ENCODE data around the gene NEU1. TPM values are rescaled to one million over a fixed set of nuclear protein-coding genes. Genes with fewer than 3 reads are reported as not detected.

Gene NEU1
- polyA plus RNA-seq, 1 donor (not counting 4 experiments of a cell fraction or from before 2014, with no cell fraction given) = 27.9 TPM

DNA sequence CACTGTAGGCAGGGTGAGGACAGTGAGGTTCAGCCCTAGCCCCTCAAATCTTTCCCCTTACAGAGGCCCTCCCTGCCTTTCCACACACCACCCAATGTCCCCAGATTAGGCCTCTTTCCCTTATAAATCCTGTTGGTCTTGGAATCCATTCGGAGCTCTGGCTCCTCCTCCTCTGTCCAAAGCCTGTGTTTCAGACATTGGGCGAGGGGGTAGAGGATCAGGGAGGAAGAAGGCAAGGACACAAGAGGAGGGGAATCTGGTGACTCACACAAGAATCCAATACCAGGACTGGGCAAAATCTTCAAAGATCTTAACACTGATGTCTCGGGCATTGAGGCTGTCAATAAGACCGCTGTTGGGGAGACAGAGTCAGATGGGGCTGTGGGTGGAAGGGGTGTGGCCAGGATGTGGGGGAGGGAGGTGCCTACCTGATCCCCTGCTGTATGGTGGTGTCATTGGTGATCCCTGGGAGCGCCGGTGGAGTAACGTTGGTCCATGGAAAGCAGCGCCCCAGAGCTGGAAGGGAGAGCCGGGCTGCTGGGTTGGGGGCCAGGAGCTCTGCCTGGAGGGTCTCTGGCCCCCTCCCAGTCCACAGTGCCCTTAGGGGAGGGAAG, 8.5 kb upstream of the NEU1 start:
- dilution Hi-C loops (cut with MboI; ENCODE audit: extremely low pct_ligation_motif_present, low sequenced_read_pairs) = no loop called here
- no peaks in the 10 kb centered on the region for H3K36me3 ChIP-seq (ENCODE audit: control insufficient read depth in 2 of 2, extremely low read depth in 1 of 2, insufficient read depth in 2 of 2, low read length in 2 of 2)
- no peaks in the 10 kb centered on the region for H3K79me2 ChIP-seq (ENCODE audit: control insufficient read depth, insufficient read depth, low read length)
- H3K9ac ChIP-seq (ENCODE audit: control insufficient read depth, extremely low read depth, insufficient read depth, low read length) = no peak overlapping the region
- FAIRE-seq (no peak), DNase-seq (ENCODE audit: low read depth, low spot score) (no peak)
- H3K27ac ChIP-seq (ENCODE audit: control insufficient read depth, insufficient read depth, low read length) = no peak overlapping the region
- TF ChIP-seq EZH2 (IDR thresholded peaks at IDR 0.05; ENCODE audit: low read length) = no peak
- TF ChIP-seq, protein P1, sequence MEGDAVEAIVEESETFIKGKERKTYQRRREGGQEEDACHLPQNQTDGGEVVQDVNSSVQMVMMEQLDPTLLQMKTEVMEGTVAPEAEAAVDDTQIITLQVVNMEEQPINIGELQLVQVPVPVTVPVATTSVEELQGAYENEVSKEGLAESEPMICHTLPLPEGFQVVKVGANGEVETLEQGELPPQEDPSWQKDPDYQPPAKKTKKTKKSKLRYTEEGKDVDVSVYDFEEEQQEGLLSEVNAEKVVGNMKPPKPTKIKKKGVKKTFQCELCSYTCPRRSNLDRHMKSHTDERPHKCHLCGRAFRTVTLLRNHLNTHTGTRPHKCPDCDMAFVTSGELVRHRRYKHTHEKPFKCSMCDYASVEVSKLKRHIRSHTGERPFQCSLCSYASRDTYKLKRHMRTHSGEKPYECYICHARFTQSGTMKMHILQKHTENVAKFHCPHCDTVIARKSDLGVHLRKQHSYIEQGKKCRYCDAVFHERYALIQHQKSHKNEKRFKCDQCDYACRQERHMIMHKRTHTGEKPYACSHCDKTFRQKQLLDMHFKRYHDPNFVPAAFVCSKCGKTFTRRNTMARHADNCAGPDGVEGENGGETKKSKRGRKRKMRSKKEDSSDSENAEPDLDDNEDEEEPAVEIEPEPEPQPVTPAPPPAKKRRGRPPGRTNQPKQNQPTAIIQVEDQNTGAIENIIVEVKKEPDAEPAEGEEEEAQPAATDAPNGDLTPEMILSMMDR (optimal IDR thresholded peaks at IDR 0.05 in 1 of 3, IDR thresholded peaks at IDR 0.05 in 1 of 3, conservative IDR thresholded peaks at IDR 0.05 in 1 of 3; ENCODE audit: extremely low read depth in 1 of 3, insufficient read depth in 2 of 3, low read length in 3 of 3) = no peak
- no peak overlapping the region for H3K4me2 ChIP-seq (ENCODE audit: control insufficient read depth, extremely low read depth, insufficient read depth, low read depth, low read length)
- no peaks in the 10 kb centered on the region for H3K9me1 ChIP-seq (ENCODE audit: control insufficient read depth, extremely low read depth, insufficient read depth, low read length)
- H3K4me1 ChIP-seq (ENCODE audit: control insufficient read depth, extremely low read depth, insufficient read depth, low read length) = peaks cover 5% of the 10 kb centered on the region
- no peaks in the 10 kb centered on the region for H4K20me1 ChIP-seq (ENCODE audit: control insufficient read depth, extremely low read depth, insufficient read depth, low read length)
- H3K9me3 ChIP-seq (ENCODE audit: control insufficient read depth, low read depth, low read length) = no peaks in the 10 kb centered on the region
- no peak overlapping the region for H3K4me3 ChIP-seq (ENCODE audit: control insufficient read depth in 2 of 3, extremely low read depth in 1 of 3, insufficient read depth in 2 of 3, low read depth in 1 of 3, low read length in 3 of 3)
- no peaks in the 10 kb centered on the region for H3K27me3 ChIP-seq (ENCODE audit: control insufficient read depth, extremely low read depth, insufficient read depth, low read length)
- H2AFZ ChIP-seq (ENCODE audit: control insufficient read depth, low read length) = no peak overlapping the region

DNA sequence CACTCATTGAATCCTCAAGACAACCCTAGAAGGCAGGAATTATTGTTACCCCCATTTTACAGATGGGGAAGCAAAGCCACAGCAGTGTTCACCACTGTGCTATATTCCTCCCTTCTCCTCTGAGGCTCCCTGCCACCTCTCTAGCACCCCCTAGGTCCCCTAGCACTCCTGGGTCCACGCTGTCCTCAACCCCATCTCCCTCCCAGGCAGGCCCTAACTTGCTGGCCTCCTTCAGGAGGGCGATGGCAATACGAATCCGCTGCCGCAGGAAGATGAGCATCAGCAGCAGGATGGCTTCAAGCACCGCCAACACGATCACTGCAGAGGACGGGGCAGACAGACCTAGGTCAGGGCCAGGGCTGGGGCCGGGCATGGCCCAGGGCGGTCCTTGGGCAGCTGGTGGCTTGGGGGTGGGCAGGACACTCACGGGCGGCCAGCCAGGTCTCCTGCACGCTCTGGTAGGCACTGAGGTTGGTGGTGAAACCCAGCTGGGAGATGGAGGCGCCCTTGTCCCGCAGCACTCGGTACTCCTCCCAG, 7.8 kb upstream of the NEU1 start:
- H3K27ac ChIP-seq (ENCODE audit: control insufficient read depth, insufficient read depth, low read length) = no peak overlapping the region
- no peaks in the 10 kb centered on the region for H3K79me2 ChIP-seq (ENCODE audit: control insufficient read depth, insufficient read depth, low read length)
- no peaks in the 10 kb centered on the region for H3K27me3 ChIP-seq (ENCODE audit: control insufficient read depth, extremely low read depth, insufficient read depth, low read length)
- no peaks in the 10 kb centered on the region for H3K9me3 ChIP-seq (ENCODE audit: control insufficient read depth, low read depth, low read length)
- dilution Hi-C loops (cut with MboI; ENCODE audit: extremely low pct_ligation_motif_present, low sequenced_read_pairs) = no loop called here
- no peaks in the 10 kb centered on the region for H3K9me1 ChIP-seq (ENCODE audit: control insufficient read depth, extremely low read depth, insufficient read depth, low read length)
- H3K36me3 ChIP-seq (ENCODE audit: control insufficient read depth in 2 of 2, extremely low read depth in 1 of 2, insufficient read depth in 2 of 2, low read length in 2 of 2) = no peaks in the 10 kb centered on the region
- no peak overlapping the region for H2AFZ ChIP-seq (ENCODE audit: control insufficient read depth, low read length)
- H3K4me3 ChIP-seq (ENCODE audit: control insufficient read depth in 2 of 3, extremely low read depth in 1 of 3, insufficient read depth in 2 of 3, low read depth in 1 of 3, low read length in 3 of 3) = no peak overlapping the region
- peaks cover 5% of the 10 kb centered on the region for H3K4me1 ChIP-seq (ENCODE audit: control insufficient read depth, extremely low read depth, insufficient read depth, low read length)
- no peak for TF ChIP-seq EZH2 (IDR thresholded peaks at IDR 0.05; ENCODE audit: low read length)
- TF ChIP-seq, protein P1 (optimal IDR thresholded peaks at IDR 0.05 in 1 of 3, IDR thresholded peaks at IDR 0.05 in 1 of 3, conservative IDR thresholded peaks at IDR 0.05 in 1 of 3; ENCODE audit: extremely low read depth in 1 of 3, insufficient read depth in 2 of 3, low read length in 3 of 3) = peak in 1 of 3 experiments; percentile 43
- no peak overlapping the region for H3K9ac ChIP-seq (ENCODE audit: control insufficient read depth, extremely low read depth, insufficient read depth, low read length)
- no peak for DNase-seq (ENCODE audit: low read depth, low spot score)
- H3K4me2 ChIP-seq (ENCODE audit: control insufficient read depth, extremely low read depth, insufficient read depth, low read depth, low read length) = no peak overlapping the region
- H4K20me1 ChIP-seq (ENCODE audit: control insufficient read depth, extremely low read depth, insufficient read depth, low read length) = no peaks in the 10 kb centered on the region
- no peak for FAIRE-seq

Measured in keratinocyte (primary cell).